Activated naive CD4-positive, alpha-beta T cell (primary cell): Measurements from ENCODE around the gene DLL4.
"Not testable (repeated sequence)": the region's sequence is repeated elsewhere in the genome, so short reads cannot be mapped to it uniquely, and the experiment has no call there.

Source experiments
- DNase-seq, 4 experiments: peaks; one replicate each; lab custom pipeline; 2025; lab: John Stamatoyannopoulos, UW

DLL4 gene

DNA sequence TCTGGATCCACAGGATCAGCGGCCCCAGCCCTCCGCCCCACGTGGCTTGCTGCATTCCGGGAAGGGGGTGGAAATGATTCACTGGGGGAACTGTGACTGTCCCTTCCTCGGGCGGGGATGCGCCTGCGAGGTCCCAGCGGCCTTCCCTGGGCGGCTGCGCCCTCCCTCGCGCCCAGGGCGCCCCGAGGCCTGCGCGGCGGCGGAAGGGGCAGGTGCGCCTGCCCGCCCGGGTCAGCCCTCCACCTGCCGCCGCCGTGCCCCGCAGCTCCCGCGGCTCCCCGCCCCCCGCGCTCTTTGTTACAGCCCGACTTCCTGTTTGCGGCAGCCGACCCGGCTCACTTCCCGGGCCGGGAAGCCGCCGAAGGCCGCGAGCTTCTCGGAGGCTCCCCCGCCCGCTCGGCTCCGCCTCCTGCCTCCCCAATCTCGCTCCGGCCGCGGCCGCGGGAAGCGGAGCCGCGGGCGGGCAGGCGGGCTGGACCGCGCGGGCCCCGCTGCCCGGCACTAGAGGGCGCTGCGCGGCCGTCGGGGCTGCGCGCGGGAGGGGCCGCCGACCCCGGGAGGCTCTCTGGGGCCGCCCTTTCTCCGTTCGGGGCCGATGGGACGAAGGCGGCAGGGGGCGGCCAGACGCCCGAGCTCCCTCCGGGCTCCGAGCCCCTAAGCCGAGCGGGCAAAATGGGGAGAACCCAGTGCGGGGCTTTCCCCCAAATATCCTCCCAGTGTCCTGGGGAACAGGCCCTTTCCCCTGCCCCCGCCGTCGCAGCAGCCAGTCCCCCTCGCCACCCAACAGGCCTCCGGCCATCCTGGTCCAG lies 12.6 kb downstream of the DLL4 start:
- DNase-seq: peak in 3 of 4 experiments; percentile 46 to 68 (median 52)

DNA sequence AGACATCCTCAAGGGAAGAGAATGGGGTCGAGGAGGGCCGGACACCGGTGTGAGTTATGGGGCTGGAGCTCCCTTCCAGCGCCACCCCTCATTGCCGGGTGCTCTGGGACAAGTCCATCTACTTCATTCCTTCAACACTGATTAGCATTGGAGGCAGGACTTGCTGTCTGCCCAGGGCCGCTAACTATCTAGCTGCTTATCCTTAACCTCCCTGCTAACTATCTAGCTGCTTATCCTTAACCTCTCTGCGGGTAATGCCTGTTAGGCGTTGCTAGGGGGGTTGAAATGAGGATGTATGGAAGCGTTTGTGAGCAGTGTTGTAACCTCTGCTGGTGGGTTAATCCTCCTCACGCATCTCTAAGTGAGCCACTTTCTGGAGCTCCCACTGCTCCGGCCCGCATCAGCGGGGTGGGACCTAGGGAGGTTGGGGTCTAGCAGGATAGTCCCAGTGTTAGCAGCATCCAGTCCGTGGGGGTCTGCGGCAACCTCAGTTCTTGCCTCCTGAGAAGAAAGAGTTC lies 13.3 kb downstream of the DLL4 start:
- DNase-seq: peak in 1 of 4 experiments; percentile 22

DNA sequence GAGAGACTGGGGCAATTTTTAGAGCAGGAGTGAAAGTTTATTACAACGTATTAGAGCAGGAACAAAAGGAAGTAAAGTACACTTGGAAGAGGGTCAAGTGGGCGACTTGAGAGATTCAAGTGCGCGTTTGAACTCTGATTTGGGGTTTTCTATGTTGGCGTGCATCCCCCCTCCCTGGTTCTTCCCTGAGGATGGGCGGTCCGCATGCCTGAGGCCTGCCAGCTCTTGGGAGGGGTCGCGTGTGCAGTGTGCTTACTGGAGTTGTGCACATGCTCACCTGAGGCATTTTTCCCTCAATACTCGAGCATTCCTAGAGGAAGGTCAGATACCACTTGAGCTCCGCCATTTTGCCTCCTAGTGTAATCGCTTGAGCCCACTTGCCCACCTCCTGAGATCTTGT lies 13.7 kb downstream of the DLL4 start:
- no peak for DNase-seq

DNA sequence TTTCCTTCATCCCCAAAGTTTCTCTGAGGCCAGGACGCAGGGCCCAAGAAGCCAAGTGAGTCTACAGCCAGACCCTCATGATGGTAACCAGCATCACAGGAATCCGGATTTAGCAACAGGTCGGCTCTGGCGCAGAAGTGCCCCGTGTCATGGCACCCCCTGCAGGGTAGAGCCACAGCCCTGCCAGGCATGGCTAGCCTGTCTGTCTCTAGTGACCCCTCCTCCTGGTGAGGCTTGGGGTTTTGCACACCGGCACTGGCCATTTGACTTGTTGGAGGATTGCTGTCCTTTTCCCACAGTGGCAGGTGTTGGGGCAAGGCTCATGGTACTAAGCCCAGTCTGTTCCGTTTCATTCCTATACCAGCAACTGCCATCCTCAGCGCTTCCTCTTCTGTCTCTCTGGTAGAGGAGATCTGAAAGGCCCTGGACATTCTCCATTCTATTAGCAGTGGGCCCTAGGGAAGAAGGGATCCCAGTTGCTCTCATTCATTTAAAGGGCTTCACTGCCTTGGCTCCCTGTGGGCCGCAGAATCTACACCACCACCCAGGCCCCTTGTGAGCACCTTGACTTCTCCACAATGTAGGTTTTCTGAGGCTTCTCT lies 14.7 kb downstream of the DLL4 start:
- DNase-seq: no peak

DNA sequence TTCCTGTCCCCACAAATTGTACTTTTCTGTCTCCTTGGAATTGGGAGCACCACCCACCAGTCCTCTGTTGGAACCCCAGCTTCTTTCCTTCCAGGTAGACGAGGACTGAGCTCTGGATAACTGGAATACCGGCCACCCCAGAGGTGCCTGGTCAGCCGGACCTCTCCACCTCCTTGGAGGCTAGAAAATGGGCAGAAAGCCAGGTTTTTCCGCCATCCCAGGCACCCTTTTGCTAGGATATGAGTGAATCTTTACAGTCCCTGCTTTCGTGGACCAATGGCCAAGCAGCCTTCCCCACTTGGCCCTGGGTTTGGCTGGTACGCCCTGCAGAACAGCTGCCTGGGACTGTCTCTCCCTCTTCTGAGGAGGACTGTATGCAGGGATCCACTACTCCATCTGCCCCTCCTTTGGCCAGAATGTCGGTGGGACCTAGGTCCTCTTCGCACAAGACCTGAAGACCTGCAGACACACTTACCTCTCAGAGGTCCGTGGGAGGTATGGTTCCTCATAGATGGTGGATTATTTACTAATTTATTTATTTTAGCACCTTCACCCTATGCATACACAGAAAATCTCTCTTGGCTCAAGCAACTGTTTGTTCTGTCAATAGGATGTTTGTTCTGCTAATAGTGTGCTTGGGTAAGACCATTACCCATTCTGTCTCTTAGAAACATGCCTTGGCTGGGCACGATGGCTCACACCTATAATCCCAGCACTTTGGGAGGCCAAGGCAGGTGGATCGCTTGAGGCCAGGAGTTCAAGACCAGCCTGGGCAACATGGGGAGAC lies 15.6 kb downstream of the DLL4 start:
- no peak for DNase-seq

DNA sequence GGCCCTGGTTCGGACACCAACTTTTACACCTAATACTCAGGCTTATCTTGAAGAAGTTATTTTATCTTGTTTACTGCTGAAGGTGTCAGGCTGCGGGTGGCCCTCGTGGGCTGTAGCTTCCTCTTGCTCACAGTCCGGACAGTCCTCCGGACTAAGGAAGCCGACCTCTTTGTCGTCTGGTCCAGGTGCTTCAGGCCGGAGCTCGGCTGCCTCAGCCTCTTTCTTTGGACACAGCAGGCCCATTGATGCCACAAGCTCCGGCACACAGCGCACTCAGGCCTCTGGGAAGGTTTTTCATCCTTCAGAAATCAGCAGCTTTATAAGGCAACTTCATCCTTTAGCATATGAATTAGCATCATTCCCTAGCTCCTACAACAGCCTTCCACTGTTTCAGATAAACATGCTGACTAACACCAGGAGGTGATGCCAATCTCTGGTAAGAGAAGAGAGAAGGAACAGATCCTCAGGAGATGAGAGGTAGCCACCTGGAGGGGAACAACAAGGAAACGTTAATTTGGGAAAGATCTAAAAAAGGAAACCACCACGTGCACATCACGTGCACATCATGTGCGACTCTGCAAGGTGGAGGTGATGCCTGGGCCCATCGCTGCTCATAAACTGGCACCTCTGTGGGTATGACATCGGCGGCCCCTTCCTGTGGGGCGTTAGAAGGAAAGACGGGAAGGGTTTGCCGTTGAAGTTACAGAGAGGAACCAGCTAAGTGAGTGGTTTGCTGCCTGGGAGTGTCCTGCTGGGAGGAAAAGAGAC lies 19.8 kb downstream of the DLL4 start:
- no peak for DNase-seq

DNA sequence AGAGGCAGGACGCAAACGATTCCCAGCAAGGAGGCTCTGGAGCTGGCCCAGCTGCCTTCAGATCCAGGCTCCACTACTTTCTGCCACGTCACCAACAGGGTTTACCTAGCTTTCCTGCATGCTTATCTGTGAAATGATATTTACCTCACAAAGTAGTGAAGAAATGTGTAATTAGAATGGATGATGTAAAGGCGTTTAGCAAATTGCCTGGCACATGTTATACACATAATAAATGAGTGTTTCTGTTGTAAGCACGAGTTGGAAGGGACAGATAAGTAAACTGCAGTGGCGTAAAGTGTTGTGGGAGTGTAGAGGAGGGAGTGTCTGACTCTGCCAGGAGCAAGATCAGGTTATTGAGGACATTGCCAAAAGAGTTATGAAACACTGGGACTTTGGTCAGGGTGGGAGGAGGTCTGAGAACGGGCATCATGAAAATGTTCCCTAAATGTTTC lies 20.6 kb downstream of the DLL4 start:
- DNase-seq: no peak

DNA sequence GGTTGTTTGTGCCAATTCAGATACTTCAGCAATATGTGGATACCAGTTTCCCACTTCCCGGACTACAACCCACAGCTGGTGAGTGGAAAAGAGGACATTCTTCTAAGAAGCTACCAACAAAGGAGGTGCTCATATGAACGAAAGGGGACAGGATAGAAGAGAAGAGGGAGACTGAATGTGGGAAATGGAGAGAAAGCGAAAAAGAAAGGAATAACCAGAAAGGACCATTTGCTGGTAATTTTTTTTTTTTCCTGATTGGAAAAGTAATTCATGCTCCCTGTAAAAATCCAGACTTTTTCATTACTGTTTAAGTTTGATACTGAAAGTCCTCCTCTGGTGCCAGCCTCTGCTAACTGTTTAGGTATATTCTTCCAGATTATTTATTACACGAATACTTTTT lies 22.6 kb downstream of the DLL4 start:
- no peak for DNase-seq

DNA sequence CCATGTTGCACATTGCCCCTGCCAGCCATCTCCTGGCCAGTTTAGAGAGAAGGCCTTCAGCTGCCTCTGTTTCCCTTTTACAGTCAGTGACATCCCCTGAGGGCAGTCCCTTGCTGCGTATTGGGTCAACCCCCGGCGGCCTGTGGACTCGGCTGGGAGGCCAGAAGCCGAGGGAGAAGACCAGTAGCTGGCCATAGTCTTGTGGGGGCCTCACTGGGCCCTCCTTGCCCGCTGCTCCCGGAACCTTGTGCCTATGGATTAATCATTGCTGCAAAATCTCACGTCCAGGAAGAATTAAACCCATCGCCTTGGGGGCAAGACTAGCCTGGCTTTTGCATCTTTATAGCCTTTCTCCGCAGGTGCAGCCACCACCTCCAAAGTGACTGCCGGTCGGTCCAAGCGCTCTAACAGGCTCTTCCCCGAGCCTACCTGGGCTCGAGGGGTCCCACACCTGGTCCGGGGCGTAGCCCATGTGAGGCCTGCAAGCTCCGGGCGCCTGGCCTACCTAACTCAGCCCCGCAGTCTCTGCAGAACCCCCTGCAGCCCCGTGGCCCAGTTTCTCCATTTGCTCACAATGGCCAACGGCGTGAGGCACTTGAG lies 23.3 kb downstream of the DLL4 start:
- DNase-seq: no peak

DNA sequence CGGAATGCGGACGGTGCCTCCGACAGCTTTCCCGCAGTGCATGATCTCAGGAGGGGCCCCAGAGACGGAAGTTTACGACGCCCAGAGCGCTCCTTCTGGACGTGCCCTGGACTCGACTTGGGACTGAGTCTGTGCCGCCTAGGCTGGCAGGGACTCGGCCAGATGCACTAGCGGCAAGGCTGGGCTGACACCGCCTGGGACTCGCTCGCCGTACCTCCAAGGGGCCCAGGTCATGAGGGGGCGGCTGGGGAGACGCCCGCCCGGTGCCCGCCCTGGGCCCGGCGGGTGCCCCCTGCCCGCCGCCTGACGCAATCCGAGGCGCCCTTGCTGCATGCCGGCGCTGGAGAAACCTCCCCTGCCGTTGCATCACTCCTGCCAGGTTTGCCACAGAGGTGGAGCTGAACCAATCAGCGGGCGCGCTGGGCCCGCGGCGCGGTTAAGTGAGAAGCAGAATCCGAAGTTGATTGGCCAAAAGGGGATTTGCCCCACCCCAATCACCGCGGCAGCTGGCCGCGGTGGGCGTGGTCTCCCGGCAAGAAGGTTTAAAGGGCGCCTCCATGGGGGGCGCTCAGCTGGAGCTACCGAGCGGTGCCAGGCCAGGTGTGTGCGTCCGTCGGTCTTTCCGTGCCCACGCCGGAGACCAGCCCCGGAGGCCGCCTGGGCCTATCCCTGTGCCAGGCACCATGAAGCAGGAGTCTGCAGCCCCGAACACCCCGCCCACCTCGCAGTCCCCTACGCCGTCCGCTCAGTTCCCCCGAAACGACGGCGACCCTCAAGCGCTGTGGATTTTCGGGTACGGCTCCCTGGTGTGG lies 24.0 kb downstream of the DLL4 start, which contains the start of gene CHAC1:
Gene CHAC1, plus strand, starts transcription at position 571 of the 812 bp plus-strand sequence. Its CDS starts 113 bp downstream, at position 684.
- DNase-seq: peak; percentile 84 to 91 (median 90)

DNA sequence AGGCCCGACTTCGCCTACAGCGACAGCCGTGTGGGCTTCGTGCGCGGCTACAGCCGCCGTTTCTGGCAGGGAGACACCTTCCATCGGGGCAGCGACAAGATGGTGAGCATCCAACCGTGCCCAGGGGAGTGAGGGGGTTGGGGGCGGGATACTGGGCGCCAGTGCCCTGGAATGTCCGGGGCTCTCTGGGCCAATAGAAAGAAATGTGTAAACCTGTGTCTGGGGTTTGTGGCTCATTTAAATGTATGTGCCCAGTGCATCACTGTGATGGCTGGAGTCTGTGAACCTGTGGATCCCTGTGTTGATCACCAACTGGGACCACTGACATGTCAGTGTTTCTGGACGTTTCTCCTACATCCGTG lies 24.6 kb downstream of the DLL4 start:
- no peak for DNase-seq

DNA sequence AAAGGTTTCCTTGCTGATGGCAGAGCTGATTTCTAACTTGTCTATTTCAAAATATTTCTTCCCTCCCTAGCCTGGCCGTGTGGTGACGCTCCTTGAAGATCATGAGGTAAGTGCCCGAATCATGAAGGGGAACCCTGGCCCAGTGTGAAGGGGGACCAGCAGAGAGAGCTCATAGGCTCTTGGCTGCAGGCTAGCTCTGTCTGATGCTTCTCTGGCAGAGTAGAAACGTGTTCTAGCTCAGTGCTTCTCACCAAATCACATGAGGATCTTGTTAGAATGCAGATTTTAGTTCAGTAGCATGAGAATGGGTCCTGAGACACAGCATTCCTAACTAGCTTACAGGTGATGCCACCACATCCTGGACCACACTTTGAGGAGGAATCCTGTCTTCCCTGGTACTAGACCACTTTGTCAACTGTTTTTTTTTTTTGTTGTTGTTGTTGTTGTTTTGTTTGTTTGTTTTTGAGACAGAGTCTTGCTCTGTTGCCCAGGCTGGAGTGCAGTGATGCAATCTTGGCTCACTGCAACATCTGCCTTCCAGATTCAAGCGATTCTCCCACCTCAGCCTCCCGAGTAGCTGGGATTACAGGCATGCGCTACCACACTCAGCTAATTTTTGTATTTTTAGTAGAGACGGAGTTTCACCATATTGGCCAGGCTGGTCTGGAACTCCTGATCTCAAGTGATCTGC lies 25.2 kb downstream of the DLL4 start:
- DNase-seq: not testable (repeated sequence)

DNA sequence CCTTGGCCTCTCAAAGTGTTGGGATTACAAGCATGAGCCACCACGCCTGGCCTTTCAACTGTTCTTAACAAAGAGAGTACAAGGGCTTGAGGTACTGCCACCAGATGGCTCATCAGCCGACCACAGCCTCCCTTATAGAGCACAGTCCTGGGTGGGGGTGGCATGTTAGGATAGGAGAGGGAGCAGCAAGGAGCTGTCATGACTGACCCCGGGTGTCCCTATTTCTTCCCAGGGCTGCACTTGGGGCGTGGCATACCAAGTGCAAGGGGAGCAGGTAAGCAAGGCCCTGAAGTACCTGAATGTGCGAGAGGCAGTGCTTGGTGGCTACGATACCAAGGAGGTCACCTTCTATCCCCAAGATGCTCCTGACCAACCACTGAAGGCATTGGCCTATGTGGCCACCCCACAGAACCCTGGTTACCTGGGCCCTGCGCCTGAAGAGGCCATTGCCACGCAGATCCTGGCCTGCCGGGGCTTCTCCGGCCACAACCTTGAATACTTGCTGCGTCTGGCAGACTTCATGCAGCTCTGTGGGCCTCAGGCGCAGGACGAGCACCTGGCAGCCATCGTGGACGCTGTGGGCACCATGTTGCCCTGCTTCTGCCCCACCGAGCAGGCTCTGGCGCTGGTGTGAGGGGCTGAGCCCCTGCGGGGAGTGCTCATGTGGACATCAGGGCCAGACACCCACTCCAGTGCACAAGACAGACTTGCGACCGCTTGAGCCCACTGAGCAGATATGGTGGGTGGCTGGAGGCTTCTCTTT lies 26.2 kb downstream of the DLL4 start:
- DNase-seq: no peak

DNA sequence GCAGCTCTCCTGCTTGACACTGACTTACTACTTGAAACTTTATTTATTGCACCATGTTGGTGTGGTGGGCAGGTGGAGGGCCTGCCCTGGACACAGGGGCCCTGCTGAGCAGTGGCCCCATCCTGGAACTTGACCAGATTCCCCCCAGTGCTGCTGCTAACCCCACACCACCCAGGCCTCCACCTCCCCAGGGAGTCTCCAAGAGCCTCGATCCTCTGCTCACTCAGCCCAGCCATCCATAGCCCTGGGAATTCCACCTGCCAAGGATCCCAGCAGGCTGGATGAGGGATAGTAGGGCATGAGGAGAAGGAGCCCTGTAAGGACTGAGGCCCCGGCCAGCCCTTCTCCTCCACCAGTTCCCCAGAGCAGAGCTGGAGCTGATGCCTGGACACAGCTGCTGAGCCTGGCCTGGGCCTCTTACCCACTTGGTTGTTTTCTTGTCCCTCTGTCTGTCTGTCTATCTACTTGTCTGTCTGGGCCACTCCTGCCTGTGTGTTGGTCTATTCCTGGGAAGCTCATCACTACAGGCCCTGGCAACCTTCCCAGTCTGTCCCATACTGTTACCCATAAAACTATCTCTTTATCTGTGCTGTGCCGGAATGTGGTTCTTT lies 26.9 kb downstream of the DLL4 start:
- DNase-seq: no peak

DNA sequence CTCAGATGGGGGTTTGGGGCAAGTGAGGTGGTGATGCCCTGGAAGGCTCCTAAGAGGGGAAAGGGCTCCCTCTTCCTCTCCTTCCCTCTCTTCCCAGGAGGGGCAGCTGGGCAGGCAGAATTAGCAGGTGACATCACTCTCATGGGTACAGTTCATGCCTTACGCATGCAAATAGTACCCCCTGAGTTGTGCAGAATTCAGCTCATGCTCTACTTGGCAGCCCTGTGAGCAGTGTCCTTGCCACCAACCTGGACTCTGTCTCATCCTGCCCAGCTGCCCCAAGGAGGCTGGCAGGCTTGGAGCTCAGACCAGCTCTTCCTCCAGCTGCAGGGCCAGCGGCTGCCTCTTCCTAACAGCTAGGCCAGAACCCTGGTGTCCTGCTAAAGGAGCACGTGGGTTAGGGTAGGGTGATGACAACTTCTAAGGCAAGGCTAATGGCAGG lies 27.4 kb downstream of the DLL4 start:
- no peak for DNase-seq

DNA sequence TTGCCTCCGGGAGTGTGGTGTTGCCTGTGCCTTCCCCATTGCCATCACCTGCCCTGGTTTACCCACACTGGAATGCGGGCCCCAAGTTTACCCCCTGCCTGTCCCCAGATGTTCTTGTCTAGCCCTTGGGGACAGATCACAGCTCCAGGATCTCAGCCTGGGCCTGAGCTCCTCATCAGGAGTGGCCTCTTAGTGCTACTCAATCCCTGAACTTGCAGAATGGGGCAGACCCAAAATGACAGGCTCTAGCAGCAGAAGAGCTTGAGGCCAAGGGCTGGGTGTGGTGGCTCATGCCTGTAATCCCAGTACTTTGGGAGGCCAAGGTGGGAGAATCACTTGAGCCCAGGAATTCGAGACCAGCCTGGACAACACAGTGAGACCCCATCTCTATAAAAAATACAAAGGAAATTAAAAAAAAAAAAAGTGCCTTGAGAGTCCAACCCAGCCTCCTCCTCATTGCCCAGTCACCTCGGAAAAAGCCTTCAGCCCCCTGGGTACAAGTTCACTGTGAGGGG lies 28.0 kb downstream of the DLL4 start:
- DNase-seq: no peak

DNA sequence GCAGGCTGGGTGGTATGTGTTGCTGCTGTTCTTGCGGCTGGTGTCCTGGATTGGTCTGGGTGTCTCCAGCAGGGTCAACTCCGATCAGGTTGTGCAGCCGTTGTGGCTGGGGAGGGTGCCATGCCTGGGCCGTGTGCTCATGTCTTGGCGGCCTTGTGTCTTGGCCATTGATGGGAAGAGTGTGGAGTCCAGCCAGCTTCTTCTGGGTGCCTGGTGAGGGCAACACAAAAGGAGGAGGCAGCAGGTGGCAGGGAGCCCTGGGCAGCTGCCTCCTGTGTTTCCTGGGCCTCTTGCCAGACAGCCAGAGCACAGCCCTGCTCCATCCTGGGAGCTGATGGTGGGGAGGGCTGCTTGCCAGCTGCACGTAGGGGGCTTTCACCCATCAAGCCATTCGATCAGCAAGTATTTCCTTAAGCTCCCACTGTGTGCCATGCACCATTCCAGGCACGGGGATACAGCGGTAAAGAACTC lies 28.5 kb downstream of the DLL4 start:
- DNase-seq: no peak

DNA sequence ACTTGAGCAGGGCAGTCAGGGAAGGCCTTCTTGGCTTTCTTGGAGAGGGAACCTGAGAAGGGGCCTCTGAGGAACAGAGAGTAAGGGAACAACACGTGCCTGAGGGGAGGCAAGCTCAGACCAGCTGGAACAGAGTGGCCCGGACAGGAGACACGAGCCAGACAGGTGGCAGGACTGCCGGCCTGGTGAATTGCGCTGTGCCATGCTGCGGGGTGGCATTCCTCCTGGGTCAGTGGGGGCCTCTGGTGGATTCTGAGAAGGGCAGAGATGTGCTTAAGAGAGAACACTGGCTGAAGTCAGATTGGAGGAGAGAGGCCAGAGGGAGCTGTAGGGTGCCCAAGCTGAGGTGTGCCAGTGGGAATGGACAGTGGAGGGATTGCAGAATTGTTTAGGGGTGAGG lies 29.0 kb downstream of the DLL4 start:
- no peak for DNase-seq
